GM18508 (cell line): ENCODE data around the gene MAN1B1.

ENCODE experiments used
- ATAC-seq: cut with Tn5 transposase; IDR thresholded peaks from one replicate; pipeline ENCODE4 v1.9.1; 2021; ENCODE audit warnings: moderate number of reproducible peaks; ENCODE audit not compliant: insufficient read depth, unreplicated experiment

Gene MAN1B1

GRCh38 chr9:137086531-137087408 is at the start of gene MAN1B1:
TSS of gene MAN1B1 (plus strand) at chr9:137086985. CDS start at chr9:137087000, 15 bp downstream.
- peak; percentile 68 for ATAC-seq

DNA sequence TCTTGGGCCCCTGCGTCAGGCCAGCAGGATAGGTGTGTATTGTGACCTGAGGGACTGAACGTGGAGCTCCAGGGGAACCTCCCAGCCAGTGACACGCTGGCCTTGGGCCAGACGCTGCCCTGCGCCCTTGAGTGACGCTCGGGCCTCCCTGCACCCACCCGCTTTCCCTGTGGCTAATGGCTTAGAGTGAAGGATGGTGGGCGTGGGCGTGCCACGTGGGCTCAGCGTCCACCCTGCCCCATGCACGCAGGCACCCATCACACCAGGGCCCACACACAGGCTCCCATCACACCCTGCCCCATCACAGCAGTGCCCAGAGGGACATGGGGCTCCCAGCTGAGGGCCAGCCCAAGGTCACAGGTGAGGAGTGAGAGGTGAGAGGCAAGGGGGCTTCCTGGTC is 49.8 kb upstream of the MAN1B1 start:
- no peak for ATAC-seq

GRCh38 chr9:137037483-137037882 is 49.3 kb upstream of the MAN1B1 start:
- no peak for ATAC-seq

- ATAC-seq = no peak
These were observed 47.9 kb upstream of the MAN1B1 start for GRCh38 chr9:137038916-137039315.

- ATAC-seq = no peak
These were observed 47.0 kb upstream of the MAN1B1 start for GRCh38 chr9:137039611-137040366.

DNA sequence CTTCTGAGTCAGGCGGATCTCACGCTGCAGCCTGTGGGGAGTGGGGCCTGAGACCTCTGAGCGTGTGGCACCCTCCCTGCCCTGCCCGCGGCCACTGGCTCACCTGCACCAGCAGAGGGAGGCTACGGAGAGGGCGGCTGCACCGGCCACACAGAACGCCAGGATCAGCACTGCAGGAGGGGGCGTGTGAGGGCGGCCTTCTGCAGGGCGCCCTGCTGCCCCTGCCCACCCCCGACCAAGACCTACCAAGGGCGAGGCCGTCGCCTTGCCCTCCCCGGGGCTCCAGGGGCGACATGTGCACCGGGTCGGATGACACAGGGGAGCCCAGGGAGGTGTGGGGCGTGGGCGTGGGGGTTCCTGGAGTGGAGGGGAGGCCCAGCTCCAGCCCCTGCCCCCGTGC is 46.2 kb upstream of the MAN1B1 start:
- no peak for ATAC-seq

- ATAC-seq = no peak
These were observed 45.7 kb upstream of the MAN1B1 start for GRCh38 chr9:137041124-137041523.

GRCh38 chr9:137042751-137043727 is 43.7 kb upstream of the MAN1B1 start:
- no peak for ATAC-seq

- no peak for ATAC-seq
These were observed 42.7 kb upstream of the MAN1B1 start for GRCh38 chr9:137044037-137044436.

DNA sequence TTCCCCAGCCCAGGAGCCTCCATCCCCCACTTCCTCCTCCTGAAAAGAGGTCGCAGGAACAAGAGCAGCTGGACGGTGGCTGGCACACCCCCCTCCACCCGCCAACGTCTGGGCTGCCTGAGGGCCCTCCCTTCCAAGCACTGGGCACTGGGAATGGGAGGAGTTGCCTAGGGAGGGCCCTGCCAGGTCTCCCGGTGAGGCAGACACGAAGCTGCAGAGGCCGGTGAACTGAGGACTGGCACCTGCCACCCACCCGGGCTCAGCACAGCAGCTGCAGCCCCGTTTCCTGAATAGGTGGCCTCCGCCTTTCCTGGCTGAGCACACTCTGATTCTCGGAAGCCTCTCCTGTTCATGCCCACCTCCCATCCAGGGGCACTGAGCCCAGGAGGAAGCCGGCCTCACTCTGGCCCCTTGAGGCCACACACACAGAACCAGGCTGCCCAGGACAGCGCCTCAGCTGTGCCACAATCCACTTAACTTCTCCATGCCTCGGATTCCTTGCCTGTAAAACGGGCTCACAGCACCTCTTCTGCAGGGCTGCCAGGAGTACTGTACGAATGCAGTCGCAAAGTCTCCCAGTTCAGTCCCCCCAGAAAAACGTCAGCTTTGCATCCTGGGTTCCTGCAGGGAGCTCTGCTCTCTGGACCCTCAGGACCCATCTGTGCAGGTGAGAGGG is 42.1 kb upstream of the MAN1B1 start:
- no peak for ATAC-seq

- no peak for ATAC-seq
These were observed 41.3 kb upstream of the MAN1B1 start for GRCh38 chr9:137045294-137046087.

- ATAC-seq = no peak
These were observed 40.5 kb upstream of the MAN1B1 start, which contains the start of gene NPDC1 for GRCh38 chr9:137046088-137046787. TSS of gene NPDC1 (minus strand) at chr9:137046177. CDS start at chr9:137045989, 188 bp downstream.

DNA sequence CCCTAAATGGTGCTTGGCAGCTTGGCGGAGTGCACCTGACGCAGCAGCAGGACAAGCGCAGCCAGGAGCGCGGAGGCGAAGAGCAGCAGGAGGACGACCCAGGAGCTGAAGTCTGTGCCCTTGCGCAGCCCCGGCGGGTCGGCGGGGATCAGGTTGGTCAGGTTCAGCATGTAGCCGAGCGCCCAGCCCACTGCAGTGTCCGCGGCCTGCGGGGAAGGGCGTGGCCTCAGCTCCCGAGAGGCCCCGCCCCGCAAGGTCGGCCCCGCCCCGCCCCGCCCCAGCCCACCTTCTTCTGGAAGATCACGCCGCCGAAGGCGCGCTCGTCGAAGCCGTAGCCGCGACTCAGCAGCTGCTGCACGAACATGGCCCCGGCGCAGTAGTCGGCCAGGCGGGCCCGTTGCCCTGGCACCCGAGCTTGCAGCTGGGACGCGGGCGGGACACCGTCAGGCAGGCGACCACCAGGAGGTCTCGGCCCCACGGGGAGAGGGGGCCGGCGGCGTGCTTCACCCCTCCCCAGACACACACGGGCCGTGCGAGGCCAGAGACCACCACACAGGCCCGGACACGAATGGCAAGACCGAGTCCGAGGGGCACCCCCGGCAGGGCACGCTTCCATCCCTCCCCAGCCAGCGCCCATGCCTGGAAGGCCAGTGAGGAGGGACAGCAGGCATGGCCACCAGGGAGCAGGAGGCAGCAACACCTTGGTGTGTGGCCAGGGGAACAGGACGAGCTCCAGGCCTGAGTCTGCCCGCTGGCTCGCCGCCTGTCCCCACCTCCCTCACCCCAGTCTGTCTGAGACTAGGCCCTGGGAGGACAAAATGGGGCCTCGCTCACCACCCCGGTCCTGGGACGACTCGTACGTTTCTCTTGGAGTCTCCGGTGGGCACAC is 37.9 kb upstream of the MAN1B1 start:
- ATAC-seq = no peak

GRCh38 chr9:137049544-137050449 is 37.0 kb upstream of the MAN1B1 start:
- no peak for ATAC-seq

DNA sequence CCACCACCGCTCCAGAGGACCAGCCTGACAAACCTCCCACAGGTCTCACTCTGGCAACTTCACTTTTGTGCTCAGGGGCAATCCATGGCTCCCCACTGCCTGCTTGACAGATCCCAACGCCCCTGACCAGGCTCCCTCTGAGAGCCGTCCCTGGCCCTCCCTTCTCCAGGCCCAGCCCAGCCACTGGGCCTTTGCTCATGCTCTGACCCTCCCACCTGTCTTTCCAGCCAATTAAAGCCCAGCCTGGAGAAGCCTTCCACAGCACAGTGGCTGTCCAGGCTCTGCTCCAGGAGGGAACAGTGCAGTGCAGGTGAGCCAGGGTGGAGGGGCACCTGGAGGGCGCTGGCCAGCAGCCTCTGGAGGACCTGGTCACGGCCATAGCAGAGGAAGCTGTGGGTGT is 36.2 kb upstream of the MAN1B1 start:
- ATAC-seq = no peak

DNA sequence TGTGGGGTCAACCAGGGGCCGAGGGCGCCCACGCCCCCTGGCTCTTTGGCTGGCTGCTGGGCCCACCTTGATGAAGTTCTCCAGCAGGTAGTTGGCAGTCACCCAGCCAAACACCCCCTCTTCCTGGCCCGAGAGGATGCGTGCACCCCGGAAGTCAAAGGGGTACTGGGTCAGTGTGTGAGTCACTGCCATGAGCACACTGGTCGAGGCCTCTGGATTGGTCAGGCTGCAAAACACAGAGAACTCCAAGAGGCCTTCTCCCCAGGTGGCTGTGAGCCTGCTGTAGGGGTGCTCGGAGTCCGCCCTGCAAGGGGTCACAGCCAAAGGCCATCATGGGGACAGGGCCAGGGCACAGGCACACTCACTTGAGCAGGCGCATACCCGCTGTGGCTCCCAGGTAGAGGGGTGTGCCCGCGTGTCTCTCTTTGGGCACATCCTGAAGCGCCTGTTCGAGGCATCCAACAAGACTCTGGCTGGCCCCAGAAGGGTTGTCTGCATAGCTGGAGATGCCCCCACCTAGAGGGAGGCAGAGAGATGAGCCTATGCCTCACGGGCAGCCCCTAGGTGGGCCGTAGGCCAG is 35.5 kb upstream of the MAN1B1 start:
- ATAC-seq = no peak
